IPS-15b (cell line): ENCODE measurements around the gene RNF224.

Experiments used
- H3K27me3 ChIP-seq: one replicate; pipeline ENCODE4 v1.6.1; 2013; ENCODE audit warnings: low read length; ENCODE audit not compliant: control insufficient read depth, insufficient read depth
- H3K36me3 ChIP-seq: one replicate; pipeline ENCODE4 v1.6.1; 2013; ENCODE audit warnings: low read length; ENCODE audit not compliant: control insufficient read depth, insufficient read depth
- H3K4me1 ChIP-seq: one replicate; pipeline ENCODE4 v1.6.1; 2013; ENCODE audit warnings: mild to moderate bottlenecking, low read length; ENCODE audit not compliant: control insufficient read depth, insufficient read depth
- H3K4me3 ChIP-seq: one replicate; pipeline ENCODE4 v1.5.1; 2013; ENCODE audit warnings: low read depth, low read length
- H3K9ac ChIP-seq: one replicate; pipeline ENCODE4 v1.6.1; 2013; ENCODE audit warnings: low read depth, mild to moderate bottlenecking, low read length
- H3K9me3 ChIP-seq: one replicate; pipeline ENCODE4 v1.6.1; 2013; ENCODE audit warnings: mild to moderate bottlenecking, low read length; ENCODE audit not compliant: control insufficient read depth, insufficient read depth

Gene RNF224

DNA sequence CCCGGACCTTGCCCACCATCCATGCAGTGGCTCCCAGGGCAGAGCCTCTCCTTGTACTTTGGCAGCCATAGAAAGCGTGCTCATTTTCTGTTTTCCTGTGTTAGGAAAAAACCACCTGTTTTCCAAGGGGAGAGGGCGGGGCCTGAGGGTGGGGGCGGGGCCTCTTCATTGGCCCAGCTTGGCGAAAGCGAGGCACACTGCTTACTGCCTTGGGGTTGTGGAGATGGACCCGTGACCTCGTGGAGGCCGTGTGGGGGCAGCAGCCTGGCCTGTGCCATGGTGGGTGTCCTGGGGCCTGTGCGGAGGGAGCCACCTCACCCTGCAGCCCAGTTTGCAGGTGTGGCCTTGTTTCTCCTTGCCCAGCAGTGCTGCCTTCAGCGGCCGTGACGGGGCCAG lies 45.8 kb downstream of the RNF224 start:
- peaks cover 21% of the 10 kb centered on the region for H3K36me3 ChIP-seq
- H3K4me1 ChIP-seq: peaks cover 3% of the 10 kb centered on the region
- H3K9ac ChIP-seq: no peak overlapping the region
- H3K4me3 ChIP-seq: no peak overlapping the region
- no peaks in the 10 kb centered on the region for H3K27me3 ChIP-seq
- no peaks in the 10 kb centered on the region for H3K9me3 ChIP-seq

DNA sequence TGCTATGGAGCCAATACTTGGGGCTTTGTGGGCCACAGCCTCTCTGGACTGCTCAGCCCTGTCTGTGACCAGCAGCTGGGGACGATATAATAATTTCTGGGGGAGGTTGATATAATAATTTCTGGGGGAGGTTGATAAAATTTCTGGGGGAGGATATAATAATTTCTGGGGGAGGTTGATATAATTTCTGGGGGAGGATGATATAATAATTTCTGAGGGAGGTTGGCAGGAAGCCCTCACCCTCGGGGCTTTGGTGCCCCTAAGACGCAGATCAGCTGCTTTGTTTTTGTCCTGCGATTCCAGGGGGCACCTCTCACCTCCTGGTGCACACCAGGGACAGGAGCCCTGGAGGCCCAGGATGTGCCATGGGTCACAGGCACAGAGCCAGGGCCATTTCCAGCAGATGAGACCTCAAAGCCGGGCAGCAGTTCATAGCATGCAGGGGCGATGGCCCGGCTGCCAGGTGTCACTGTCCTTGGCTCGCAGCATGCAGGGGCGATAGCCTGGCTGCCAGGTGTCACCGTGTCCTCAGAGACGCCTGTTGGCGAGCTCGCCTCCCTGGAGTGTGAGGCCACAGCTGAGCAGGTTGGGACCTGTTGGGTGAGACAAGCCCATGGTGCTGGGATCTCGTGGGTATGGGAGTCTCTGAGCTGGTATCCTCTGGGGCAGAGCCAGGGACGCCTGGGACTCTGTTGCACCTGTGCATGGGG lies 46.5 kb downstream of the RNF224 start:
- Histone ChIP-seq H3K36me3 (peaks cover 17% of the 10 kb centered on the region), H3K4me3 (no peak overlapping the region), H3K4me1 (peaks cover 3% of the 10 kb centered on the region), H3K27me3 (no peaks in the 10 kb centered on the region), H3K9ac (no peak overlapping the region), H3K9me3 (no peaks in the 10 kb centered on the region)

DNA sequence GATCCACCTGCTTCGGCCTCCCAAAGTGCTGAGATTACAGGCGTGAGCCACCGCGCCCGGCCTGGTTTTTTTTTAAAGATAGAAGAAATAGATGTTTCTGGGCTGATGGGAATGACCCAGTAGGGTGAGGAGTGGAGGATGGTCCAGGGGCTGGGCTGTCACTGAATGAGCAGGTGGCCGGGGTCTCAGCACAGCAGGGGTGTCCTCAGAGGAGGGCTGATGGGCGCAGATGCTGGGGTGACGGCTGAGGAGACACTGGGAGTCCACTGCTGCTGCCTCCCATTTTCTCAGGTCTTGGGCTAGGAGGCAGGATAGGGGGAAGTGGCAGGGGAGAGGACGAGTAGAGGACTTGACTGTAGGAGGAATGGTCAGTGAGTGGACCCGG lies 47.9 kb downstream of the RNF224 start:
- no peak overlapping the region for H3K4me3 ChIP-seq
- H3K27me3 ChIP-seq: no peaks in the 10 kb centered on the region
- no peak overlapping the region for H3K9ac ChIP-seq
- peaks cover 3% of the 10 kb centered on the region for H3K4me1 ChIP-seq
- H3K9me3 ChIP-seq: no peaks in the 10 kb centered on the region
- peaks cover 14% of the 10 kb centered on the region for H3K36me3 ChIP-seq

DNA sequence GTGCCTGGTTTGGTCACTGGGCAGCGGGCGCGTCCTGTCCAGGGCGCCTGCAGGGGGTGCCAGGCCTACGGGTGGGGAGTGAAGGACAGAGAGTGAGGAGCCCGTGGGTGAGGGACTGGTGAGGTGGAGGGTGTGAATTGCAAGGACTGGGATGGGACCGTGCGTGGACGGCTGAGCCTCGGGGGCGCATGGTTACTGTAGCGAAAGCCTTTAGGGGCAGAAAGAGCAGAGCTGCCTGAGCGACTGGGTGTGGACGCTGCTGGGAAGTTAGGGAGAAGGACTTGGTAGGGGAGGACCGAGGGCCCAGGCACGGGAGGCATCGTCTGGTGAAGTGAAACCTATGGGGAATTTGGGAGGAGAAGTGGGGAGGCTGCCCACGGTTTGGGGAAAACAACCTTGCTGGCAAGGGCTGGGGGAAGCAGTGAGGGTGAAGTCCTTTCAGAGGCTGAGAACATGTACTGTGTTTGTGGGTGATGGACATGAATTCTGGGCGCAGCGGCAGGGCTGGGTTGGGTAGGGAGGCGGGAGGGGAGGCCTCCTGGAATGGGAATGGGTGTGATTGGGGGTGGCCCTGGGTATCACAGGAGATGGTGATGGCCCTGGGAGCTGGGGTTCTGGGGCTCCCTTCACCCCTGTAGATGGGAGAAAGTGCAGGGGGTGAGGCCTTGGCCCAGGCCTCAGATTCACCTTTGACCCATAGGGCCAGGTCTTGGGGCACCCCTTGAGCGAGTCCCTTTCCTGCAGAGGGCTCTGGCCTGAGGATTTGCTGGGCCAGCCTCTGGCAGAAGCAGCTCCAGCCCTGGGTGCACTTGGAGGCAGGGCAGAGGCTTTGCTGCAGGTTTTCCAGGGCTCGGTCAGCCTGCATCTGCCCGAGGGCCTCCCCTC lies 48.5 kb downstream of the RNF224 start:
- H3K4me3 ChIP-seq: no peak overlapping the region
- peak overlapping the region; percentile 32 for H3K9ac ChIP-seq
- H3K4me1 ChIP-seq: peaks cover 3% of the 10 kb centered on the region
- peaks cover 13% of the 10 kb centered on the region for H3K36me3 ChIP-seq
- H3K27me3 ChIP-seq: no peaks in the 10 kb centered on the region
- H3K9me3 ChIP-seq: no peaks in the 10 kb centered on the region

DNA sequence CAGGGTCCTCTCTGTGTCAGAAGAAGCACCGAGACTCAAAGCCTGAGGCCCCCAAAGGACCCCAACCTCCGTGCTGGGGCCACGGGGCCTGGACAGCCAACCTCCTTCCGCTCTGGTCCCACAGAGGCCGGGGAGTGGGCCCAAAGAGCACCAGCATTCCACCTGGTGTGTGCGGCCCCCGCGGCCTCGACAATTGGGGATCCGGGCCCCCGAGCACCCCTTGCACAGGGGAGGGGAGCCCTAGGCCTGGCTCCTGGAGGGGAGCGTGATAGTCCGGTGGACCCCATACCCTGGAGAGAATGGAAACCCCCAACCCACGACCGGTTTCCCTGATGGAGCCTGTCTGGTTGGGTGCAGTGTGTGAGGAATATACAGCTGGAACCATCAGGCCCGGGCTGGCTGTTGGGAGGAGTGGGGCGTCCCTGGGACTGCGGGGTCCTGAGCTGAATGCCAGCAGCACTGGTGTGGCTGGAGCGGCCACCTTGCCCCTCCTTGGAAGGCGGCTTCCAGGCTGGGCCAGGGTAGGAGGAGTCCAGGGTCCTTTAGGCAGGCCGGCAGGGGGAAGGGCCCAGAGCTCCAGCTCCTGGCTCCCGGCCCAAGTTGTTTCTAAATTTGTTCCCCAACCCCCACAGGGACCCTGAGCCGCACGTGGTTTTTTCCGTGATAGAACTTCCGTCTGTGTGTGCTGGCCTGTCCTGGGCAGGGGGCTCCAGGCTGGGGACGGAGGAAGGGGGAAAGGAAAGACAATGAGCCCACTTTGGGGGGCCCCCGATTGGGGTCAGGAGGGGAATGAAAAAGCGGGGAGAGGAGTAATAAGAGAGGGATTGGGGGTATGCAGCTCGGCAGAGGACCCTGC lies 49.4 kb downstream of the RNF224 start:
- Histone ChIP-seq H3K27me3 (no peaks in the 10 kb centered on the region), H3K4me1 (peaks cover 3% of the 10 kb centered on the region), H3K9me3 (no peaks in the 10 kb centered on the region), H3K36me3 (peaks cover 12% of the 10 kb centered on the region), H3K4me3 (peak overlapping the region; percentile 41), H3K9ac (peak overlapping the region; percentile 32)

DNA sequence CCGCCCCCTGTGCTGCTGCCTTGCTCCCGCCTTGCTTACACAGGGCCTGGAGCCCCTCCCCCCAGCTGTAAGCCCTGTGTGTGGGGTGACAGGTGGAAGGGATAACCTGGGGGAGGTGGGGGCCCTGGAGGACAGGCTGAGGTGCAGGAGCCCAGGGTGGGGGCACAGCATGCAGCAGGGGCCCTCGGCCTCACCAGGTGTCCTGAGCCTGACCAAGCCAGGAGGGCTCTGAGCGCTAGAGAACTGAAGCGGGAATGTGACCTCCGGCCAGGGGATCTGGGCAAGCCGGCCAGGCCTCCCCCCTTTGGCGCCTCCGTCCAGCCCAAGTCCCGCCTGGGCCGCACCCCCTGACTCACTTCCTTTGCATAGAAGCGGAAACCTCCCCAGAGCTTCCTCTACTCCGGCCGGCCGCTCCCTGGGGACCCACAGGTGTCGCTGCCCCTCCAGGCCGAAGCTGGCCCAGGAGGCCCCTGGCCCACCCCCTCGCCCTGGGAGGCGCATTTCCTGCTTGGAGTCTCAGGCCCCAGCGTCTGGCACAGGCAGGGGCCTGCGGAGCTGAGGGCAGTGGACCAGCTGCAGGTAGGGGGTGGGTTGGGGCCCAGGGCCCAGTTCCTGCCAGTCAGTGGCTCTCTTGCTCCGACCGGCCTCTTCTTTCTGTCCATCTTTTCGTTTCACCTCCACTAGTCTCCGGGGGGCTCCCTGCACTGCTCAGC lies 50.2 kb downstream of the RNF224 start, which contains the start of gene TOR4A:
TSS of gene TOR4A (plus strand) at position 398 of the 713 bp plus-strand sequence. CDS start 964 bp downstream, outside the sequence.
- Histone ChIP-seq H3K4me1 (peaks cover 3% of the 10 kb centered on the region), H3K4me3 (peak within 1 kb of the TSS; percentile 41), H3K9me3 (no peaks in the 10 kb centered on the region), H3K36me3 (peaks cover 7% of the 10 kb centered on the region), H3K9ac (peak within 1 kb of the TSS; percentile 32), H3K27me3 (no peaks in the 10 kb centered on the region)

DNA sequence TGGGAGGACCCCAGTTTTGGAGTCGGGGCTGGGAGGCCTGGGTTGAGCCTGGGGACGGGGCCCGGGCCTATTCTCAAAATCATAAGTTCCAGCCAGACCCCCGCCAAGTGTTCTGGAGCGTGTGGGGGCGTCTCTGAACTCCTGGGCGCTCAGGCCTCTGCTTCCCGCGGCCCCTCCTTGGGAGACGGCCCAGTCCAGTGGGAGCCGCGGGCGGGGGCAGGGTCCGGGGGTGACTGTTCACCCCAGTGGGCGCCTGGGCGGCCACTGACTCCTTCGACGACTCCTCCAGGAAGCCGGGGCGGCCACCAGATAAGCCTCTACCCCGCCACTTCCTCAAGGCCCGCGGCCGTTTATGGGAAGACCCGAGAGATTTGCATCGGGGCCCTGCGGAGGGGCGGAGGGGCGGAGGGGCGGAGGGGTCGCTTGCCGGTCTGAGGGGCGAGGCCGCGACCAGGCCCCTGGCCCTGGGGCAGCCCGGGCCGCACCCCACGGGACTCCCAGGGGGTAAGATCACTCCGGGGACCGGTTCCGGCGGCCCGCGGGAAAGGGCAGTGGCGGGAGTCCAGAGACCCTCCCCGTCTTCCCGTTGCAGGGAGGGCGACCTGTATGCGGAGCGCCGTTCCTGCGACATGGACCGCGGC lies 50.9 kb downstream of the RNF224 start:
- Histone ChIP-seq H3K9ac (peak overlapping the region; percentile 26), H3K9me3 (no peaks in the 10 kb centered on the region), H3K4me1 (peaks cover 3% of the 10 kb centered on the region), H3K36me3 (peaks cover 4% of the 10 kb centered on the region), H3K27me3 (no peaks in the 10 kb centered on the region), H3K4me3 (peak overlapping the region; percentile 41)
